Fibroblast of upper back skin (primary cell): ENCODE data around the gene DIRAS3.
"Not testable (repeated sequence)": the region's sequence is repeated elsewhere in the genome, so short reads cannot be mapped to it uniquely, and the experiment has no call there.

Experiments
- DNase-seq: peaks from one replicate; pipeline ENCODE4 v3.0.0-alpha.2; 2013

Gene DIRAS3

DNA sequence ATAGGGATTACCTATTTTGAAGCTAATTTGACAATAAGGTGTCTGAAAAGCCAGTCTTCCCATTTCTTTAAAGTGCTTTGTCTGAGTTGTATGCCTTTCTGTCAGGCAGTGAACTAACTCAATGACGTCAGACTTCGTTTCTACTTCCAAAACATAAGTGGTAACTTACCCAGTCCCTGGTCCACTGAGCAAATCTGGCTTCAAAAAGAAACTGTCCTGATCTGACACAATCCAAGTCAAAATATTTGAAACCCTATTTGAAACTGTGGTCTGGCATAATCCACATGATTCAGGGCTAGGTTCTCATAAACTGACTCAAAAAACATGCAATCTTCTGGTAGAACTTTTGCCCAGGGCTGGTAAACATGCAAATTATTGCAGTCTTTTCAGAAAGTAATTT lies 34.0 kb downstream of the DIRAS3 start:
- no peak for DNase-seq

DNA sequence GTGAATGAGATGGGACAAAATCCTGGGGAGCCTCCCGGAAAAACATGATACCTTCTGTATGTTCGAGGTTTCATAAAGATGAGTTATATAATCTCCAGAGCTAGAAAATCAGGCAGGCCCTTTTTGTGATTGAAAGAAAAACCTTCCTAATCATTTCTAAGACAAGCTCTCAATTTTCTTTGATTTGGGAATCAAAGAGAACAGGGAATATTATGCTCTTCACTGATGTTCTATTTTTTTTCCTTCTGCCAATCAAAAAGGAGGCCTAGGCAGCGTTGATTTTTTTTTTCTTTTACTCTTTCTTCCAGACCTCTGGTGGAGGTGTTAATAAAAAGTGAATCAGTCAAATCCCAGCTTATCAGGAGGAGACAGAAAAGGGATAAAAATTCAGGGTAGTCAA lies 34.5 kb downstream of the DIRAS3 start:
- no peak for DNase-seq

DNA sequence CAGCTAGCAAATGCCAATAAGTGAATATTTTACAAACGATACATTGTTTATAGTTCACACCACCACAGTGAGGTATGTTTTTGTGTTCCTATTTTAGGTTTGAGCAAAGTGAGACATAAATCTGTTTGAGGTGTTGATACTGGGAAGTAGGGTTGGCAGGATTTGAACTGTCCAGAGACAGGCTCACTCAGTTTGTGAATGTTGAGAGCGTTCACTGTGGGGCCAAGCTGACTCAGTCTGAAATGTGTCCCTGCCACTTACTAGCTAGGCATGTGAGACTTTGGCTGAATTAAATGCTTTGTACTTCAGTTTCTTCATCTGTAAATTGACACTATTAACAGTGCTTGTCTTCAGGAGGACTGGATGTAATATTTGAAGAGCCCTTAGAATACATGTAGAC lies 35.1 kb downstream of the DIRAS3 start:
- no peak for DNase-seq

DNA sequence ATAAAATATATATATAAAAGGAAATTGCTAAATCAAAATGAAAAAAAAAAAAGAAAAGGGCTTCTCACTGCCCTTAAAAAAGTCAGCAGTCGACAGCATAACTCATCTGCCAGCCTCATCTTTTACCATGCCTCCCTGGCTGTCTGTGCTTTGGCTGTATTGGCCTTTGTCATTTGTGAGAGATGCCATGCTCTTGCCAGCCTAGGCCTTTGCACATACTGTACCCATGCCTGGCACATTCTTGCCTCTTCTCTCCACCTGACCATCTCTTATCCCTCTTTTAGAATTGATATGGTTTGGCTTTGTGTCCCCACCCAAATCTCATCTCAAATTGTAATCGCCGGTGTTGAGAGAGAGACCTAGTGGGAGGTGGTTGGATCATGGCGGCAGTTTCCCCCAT lies 37.1 kb downstream of the DIRAS3 start:
- no peak for DNase-seq

DNA sequence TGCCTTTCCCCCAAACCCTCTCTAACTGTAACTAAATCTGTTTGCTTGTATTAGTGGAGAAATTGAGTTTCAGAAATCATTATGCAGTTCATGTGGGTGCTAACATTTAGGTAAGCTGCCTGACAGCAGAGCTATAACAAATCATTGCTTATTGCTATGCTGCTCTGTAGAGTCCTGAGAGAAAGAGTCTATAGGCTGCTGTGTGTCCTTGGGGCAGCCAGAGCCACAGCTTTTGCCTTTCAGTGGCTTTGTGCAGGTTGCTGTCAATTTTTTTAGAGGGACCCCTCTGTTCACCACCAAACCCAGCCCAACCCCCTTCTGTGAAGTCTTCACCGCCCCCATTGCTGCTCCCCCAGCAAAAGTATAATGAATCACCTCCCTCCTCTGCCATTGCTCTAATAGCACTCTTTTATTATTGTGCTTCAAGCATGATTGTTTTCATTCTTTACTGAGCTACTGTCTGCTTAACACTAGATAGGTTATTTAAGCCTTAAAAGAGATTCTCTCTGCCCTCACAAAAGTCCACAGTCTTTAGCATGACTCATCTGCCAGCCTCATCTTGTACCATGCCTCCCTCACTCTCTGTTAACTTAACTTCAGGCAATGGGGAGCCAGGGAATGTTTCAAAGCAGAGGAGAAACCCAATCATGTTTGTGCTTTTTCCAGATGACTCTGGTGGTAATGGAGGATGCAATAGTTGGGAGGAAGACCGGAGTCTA lies 38.6 kb downstream of the DIRAS3 start:
- no peak for DNase-seq

DNA sequence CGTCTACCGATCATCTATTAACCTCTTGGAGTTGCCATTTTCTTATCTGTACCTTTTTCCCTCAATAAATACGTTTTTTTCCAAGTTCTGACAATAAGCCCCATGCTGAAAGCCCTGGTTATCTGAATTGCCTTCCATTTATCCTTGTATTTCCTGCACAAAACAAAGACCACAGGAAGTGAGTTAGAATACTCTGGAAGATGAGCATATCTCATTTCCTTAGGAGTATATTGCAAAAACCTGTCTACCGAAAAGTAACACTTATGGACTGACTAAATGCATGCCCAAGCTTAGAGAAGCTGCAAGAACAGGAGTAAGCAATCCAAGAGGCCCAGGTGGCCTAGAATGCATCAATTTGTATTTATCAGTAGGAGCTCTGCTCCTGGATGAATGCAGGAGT lies 39.9 kb downstream of the DIRAS3 start:
- no peak for DNase-seq

DNA sequence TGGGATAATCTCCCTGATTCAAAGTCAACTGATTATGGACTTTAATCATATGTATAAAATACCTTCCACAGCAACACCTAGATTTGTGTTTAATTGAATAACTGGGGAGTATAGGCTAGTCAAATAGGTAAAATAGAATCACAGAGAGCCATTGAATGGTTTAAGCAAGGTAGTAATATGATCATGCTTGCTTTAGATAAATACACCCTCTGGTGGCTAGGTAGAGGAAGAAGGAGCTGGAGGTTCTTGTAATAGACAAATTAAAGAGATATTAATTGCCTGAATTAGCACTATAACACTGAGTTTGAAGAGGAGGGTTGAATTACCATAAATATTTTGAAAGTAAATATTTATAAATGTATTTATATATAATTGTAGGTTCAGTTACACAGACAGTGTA lies 40.3 kb downstream of the DIRAS3 start:
- DNase-seq, result peak; percentile 47

DNA sequence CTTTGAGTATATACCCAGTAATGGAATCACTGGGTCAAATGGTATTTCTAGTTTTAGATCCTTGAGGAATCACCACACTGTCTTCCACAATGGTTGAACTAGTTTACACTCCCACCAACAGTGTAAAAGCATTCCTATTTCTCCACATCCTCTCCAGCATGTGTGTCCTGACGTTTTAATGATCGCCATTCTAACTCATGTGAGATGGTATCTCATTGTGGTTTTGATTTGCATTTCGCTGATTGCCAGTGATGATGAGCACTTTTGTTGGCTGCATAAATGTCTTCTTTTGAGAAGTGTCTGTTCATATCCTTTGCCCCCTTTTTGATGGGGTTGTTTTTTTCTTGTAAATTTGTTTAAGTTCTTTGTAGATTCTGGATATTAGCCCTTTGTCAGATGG lies 46.8 kb downstream of the DIRAS3 start:
- not testable (repeated sequence) for DNase-seq

DNA sequence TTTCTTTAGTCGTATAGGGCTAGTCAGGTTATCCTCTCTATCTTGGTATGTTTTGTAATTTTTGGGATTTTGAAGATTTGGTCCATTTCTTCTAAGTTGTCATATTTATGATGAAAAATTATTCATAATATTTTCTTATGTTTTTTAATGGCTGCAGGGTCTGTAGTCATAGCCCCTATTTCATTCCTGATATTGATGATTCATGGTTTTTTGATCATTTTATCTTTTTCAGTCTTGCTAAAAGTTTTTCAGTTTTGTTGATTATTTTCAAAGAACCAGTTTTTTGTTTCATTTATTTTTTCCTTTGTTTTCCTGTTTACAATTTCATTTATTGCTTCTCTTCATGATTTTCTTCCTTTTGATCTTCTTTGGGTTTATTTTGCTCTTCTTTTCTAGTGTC lies 50.2 kb downstream of the DIRAS3 start:
- DNase-seq, result no peak

DNA sequence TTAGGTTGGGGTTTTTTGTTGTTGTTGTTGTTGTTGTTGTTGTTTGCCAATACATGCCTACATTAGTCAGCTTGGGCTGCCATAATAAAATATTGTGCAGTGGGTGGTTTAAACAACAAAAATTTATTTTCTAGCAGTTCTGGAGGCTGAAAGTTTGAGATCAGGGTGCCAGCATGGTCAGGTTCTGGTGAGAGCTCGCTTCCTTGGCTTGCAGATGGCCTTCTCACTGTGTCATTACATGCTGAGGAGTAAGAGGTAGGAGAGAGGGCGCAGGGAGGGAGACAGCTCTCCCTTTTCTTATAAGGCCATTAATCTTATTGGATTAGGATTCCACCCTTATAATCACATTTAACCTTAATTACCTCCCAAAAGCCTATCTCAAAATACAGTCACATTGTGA lies 52.7 kb downstream of the DIRAS3 start:
- DNase-seq, result no peak
